Adrenal gland (tissue), 5 donors: ENCODE data around the gene PSMB1.
"Not testable (repeated sequence)": the region's sequence is repeated elsewhere in the genome, so short reads cannot be mapped to it uniquely, and the experiment has no call there.

Source experiments
- POLR2A ChIP-seq, 2 donors: fragments of 450-650 bp; IDR thresholded peaks; one replicate each; pipeline ENCODE4 v1.6.1; 2017; ENCODE audit warnings: antibody characterized with exemption in 2 of 2, mild to moderate bottlenecking in 2 of 2, moderate library complexity in 1 of 2
- TF ChIP-seq, protein P1 (sequence below), 6 experiments: fragments of 450-650 bp in 4 of 6; fragments of 200-600 bp in 2 of 6; sonication (generic) in 1 of 6; IDR thresholded peaks; 1 replicate in 5 of 6; 2 replicates in 1 of 6; pipeline versions ENCODE4 v1.5.1 to v1.8.0; 2016 to 2021; ENCODE audit warnings: antibody characterized with exemption in 6 of 6, mild to moderate bottlenecking in 2 of 6, moderate library complexity in 1 of 6
- donor health status: DM: no; HTN: no; CAD: no.

DNA sequence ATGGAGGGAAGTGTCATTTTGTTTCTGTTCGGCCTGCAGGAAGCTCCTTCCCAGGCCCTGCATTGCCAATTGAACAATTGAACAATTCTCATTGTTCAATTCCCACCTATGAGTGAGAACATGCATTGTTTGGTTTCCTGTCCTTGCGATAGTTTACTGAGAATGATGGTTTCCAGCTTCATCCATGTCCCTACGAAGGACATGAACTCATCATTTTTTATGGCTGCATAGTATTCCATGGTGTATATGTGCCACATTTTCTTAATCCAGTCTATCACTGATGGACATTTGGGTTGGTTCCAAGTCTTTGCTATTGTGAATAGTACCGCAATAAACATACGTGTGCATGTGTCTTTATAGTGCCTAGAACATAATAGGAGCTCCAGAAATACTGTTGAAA lies 25.1 kb downstream of the PSMB1 start:
- TF ChIP-seq, protein P1, sequence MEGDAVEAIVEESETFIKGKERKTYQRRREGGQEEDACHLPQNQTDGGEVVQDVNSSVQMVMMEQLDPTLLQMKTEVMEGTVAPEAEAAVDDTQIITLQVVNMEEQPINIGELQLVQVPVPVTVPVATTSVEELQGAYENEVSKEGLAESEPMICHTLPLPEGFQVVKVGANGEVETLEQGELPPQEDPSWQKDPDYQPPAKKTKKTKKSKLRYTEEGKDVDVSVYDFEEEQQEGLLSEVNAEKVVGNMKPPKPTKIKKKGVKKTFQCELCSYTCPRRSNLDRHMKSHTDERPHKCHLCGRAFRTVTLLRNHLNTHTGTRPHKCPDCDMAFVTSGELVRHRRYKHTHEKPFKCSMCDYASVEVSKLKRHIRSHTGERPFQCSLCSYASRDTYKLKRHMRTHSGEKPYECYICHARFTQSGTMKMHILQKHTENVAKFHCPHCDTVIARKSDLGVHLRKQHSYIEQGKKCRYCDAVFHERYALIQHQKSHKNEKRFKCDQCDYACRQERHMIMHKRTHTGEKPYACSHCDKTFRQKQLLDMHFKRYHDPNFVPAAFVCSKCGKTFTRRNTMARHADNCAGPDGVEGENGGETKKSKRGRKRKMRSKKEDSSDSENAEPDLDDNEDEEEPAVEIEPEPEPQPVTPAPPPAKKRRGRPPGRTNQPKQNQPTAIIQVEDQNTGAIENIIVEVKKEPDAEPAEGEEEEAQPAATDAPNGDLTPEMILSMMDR (IDR thresholded peaks at IDR 0.05): not testable (repeated sequence)
- not testable (repeated sequence) for TF ChIP-seq POLR2A (IDR thresholded peaks at IDR 0.05)
